SK-N-MC (cell line): Measurements from ENCODE around the gene KLF4.

ENCODE experiments used
- DNase-seq: peaks from one replicate; pipeline ENCODE4 v3.0.0-alpha.2; 2011; ENCODE audit warnings: low read depth, low spot score
- H3K27ac ChIP-seq: fragments of 200-600 bp; sonication (generic); 2 replicates; pipeline ENCODE4 v1.5.1; 2016; ENCODE audit warnings: mixed run types
- H3K36me3 ChIP-seq: fragments of 200-600 bp; sonication (generic); 2 replicates; pipeline ENCODE4 v1.6.1; 2017; ENCODE audit warnings: antibody characterized with exemption, low read length, mixed read lengths; ENCODE audit not compliant: insufficient read depth
- H3K4me3 ChIP-seq: fragments of 200-600 bp; sonication (generic); 2 replicates; pipeline ENCODE4 v1.5.1; 2016
- H3K9ac ChIP-seq: fragments of 200-600 bp; sonication (generic); 2 replicates; pipeline ENCODE4 v1.8.0; 2017; ENCODE audit warnings: mixed run types, mixed read lengths; ENCODE audit not compliant: insufficient read length
- H3K9me3 ChIP-seq: fragments of 200-600 bp; sonication (generic); 2 replicates; pipeline ENCODE4 v1.6.1; 2017; ENCODE audit warnings: low read depth, mild to moderate bottlenecking, antibody characterized with exemption, low read length, moderate library complexity, mixed read lengths
- EZH2 ChIP-seq: fragments of 200-600 bp; sonication (generic); IDR thresholded peaks from one replicate; pipeline ENCODE4 v1.6.1; 2017; ENCODE audit warnings: antibody characterized with exemption
- FOXP2 ChIP-seq: optimal IDR thresholded peaks from 2 replicates; pipeline ENCODE3; 2011; ENCODE audit warnings: mild to moderate bottlenecking, moderate library complexity; ENCODE audit not compliant: insufficient read depth; ENCODE audit errors: extremely low read length, control extremely low read depth
- POLR2AphosphoS5 ChIP-seq: IDR thresholded peaks from 2 replicates; pipeline ENCODE4 v1.6.1; 2012; ENCODE audit warnings: mild to moderate bottlenecking, low read depth, low read length, borderline replicate concordance

The KLF4 gene

DNA sequence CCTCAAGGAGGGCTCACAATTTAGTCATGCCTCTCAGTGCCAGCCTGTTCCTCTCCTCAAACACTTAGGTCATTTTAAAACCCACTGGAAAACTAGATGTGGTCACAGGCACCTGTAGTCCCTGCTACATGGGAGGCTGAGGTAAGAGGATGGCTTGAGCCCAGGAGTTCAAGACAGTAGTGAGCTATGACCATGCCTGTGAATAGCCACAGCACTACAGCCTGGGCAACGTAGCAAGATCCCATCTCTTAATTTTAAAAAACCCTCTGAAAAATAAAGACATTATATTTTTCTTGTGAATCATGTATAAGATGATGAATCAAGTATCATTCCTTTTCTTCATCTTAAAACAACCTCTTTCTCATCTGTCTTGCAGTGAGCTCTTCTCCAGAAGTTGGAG is 45.8 kb downstream of the KLF4 start:
- Histone ChIP-seq H3K27ac (no peak overlapping the region), H3K9ac (no peak overlapping the region), H3K4me3 (no peak overlapping the region), H3K9me3 (no peaks in the 10 kb centered on the region), H3K36me3 (no peaks in the 10 kb centered on the region)
- DNase-seq, result no peak
- TF ChIP-seq POLR2AphosphoS5, result no peak
- no peak for TF ChIP-seq FOXP2
- no peak for TF ChIP-seq EZH2

DNA sequence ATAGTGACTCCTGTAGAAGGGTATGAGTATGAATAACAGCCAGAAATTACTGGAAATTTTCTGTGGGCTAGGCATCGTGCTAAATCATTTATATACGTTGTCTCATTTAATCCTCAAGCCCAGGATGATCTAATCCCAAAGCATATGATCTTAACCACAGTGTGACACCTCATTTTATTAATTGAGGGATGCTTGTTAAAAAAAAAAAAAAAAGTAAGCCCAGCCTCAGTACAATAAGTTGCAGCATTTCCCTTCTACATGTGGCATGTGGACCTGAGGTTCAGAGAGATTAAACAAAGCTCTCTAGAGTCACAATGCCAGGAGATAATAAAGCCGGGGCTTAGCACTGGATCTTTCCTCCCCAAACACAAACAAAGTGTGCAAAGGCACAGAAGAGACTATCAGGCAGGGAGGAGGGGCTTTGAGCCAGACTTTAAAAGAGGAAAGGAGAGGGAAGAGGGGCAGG is 49.5 kb downstream of the KLF4 start:
- Histone ChIP-seq H3K36me3 (no peaks in the 10 kb centered on the region), H3K9ac (no peak overlapping the region), H3K4me3 (no peak overlapping the region), H3K27ac (no peak overlapping the region), H3K9me3 (no peaks in the 10 kb centered on the region)
- DNase-seq, result no peak
- no peak for TF ChIP-seq POLR2AphosphoS5
- TF ChIP-seq EZH2, result no peak
- no peak for TF ChIP-seq FOXP2

DNA sequence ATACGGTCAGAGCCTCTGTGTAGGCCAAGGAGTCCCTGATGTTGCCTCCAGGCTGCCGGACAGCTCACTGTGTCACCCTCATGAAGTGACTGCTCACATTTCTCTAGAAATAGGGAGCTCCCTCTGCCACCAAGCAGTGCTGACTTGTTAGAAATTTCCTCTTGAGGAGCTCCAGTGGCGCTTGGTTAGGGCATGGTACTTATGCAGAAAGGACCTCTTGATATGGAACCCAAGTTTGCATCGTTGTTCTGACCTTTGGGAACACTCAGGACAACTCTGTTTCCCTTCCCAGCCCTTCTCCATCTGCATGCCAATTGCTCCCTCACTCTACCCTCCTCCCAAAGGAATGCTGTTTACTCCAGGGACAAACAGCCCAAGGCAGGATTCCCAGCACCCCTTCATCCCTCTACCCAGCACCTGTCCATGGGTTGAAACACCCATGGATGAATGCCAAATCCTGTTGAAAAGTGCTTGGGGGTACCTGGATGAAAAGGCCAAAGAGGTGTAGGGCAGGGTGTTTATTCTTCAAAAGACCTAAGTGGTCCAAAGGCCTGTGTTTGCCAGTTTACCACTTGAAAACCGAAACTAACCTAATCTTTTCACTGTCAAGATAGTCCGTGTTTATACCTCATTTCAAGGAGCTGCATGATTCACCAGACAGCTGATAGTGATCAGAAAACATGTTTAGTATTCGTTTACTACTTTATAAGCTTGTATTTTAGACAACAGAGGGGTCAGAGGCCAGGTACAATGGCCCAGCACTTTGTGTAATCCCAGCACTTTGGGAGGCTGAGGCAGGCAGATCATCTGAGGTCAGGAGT is 51.1 kb downstream of the KLF4 start:
- no peak for TF ChIP-seq EZH2
- no peak for TF ChIP-seq POLR2AphosphoS5
- TF ChIP-seq FOXP2, result no peak
- Histone ChIP-seq H3K4me3 (no peak overlapping the region), H3K36me3 (no peaks in the 10 kb centered on the region), H3K9me3 (no peaks in the 10 kb centered on the region), H3K27ac (no peak overlapping the region), H3K9ac (no peak overlapping the region)
- DNase-seq, result no peak

DNA sequence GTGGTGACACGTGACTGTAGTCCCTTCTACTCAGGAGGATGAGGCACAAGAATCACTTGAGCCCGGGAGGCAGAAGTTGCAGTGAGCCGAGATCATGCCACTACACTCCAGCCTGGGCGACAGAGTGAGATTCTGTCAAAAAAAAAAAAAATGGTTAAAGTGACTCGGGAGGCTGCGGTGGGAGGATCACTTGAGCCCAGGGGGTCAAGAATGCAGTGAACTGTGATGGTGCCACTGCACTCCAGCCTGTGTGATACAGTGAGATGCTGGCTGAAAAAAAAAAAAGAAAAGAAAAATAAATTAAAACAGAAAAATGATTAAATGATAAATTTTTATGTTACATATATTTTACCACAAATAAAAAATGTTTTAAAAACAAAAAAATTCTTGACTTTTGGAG is 51.9 kb downstream of the KLF4 start:
- TF ChIP-seq POLR2AphosphoS5 (no peak), FOXP2 (no peak), EZH2 (no peak)
- H3K4me3 ChIP-seq, result no peak overlapping the region
- H3K9ac ChIP-seq, result no peak overlapping the region
- no peak for DNase-seq
- no peak overlapping the region for H3K27ac ChIP-seq
- no peaks in the 10 kb centered on the region for H3K9me3 ChIP-seq
- no peaks in the 10 kb centered on the region for H3K36me3 ChIP-seq

DNA sequence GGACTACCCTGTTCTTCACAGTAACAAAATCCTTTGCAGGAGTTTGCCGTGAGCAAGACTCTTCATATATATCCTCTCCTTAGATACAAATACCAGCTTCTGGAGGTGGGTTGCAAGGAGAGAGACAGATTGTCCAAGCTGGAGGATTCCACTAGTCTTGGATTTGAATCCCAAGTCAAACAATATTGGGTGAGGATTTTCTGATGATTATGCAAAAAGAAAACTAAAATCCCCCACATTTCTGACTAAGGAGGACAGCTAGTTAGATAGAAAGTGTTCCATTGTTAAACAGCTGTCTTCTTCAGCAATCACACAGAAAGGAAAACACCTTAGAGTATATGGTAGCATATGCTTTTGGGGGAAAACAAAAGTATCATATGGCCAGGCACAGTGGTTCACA is 54.2 kb downstream of the KLF4 start:
- TF ChIP-seq EZH2, result no peak
- TF ChIP-seq POLR2AphosphoS5, result no peak
- TF ChIP-seq FOXP2, result no peak
- DNase-seq, result no peak
- Histone ChIP-seq H3K27ac (no peak overlapping the region), H3K9ac (no peak overlapping the region), H3K36me3 (no peaks in the 10 kb centered on the region), H3K4me3 (no peak overlapping the region), H3K9me3 (no peaks in the 10 kb centered on the region)
